A673 (cell line): ENCODE data around the gene OASL. TPM values are rescaled to one million over a fixed set of nuclear protein-coding genes. Genes with fewer than 3 reads are reported as not detected.

Source experiments
- BruUV-seq: library from RNA; stranded (reverse); fragments of 400-500 nt; replicated peaks from 2 replicates; lab custom pipeline; 2021; lab: Mats Ljungman, UMichigan
- CTCF ChIA-PET: fragments of 300-600 bp; sonication (Branson Sonifier 250); formaldehyde crosslinking; loops from one replicate; lab custom pipeline; 2022; ENCODE audit warnings: antibody characterized with exemption; lab: Charles Lee
- POLR2A ChIA-PET: fragments of 300-600 bp; sonication (Branson Sonifier 250); formaldehyde crosslinking; loops from one replicate; lab custom pipeline; 2022; ENCODE audit warnings: antibody characterized with exemption; ENCODE audit not compliant: low non-redundant PET; lab: Charles Lee
- DNase-seq: peaks from one replicate; pipeline ENCODE4 v3.0.0-alpha.2; 2015; ENCODE audit warnings: low spot score
- H3K27ac ChIP-seq: fragments of 200-600 bp; sonication (generic); 2 replicates; pipeline ENCODE4 v1.5.1; 2016; ENCODE audit warnings: mixed run types, low read depth, mild to moderate bottlenecking, mixed read lengths, antibody characterized with exemption, low read length; ENCODE audit not compliant: poor library complexity, severe bottlenecking
- H3K27me3 ChIP-seq: fragments of 200-600 bp; sonication (generic); replicated peaks from 2 replicates; pipeline ENCODE4 v1.6.1; 2017; ENCODE audit warnings: mixed run types, low read depth, mild to moderate bottlenecking, mixed read lengths, antibody characterized with exemption, low read length; ENCODE audit not compliant: insufficient read depth, poor library complexity
- H3K36me3 ChIP-seq: fragments of 200-600 bp; sonication (generic); 2 replicates; pipeline ENCODE4 v1.6.1; 2016; ENCODE audit warnings: mixed run types, mild to moderate bottlenecking, mixed read lengths, antibody characterized with exemption, low read length; ENCODE audit not compliant: insufficient read depth, poor library complexity, severe bottlenecking
- H3K4me1 ChIP-seq: fragments of 200-600 bp; sonication (generic); 2 replicates; pipeline ENCODE4 v1.6.1; 2017; ENCODE audit warnings: mixed run types, mild to moderate bottlenecking, mixed read lengths, antibody characterized with exemption, low read length; ENCODE audit not compliant: insufficient read depth, poor library complexity, severe bottlenecking
- H3K4me3 ChIP-seq: fragments of 200-600 bp; sonication (generic); 2 replicates; pipeline ENCODE4 v1.5.1; 2016; ENCODE audit warnings: low read depth, mixed run types, mild to moderate bottlenecking, mixed read lengths, low read length; ENCODE audit not compliant: poor library complexity, severe bottlenecking
- H3K9me3 ChIP-seq: fragments of 200-600 bp; sonication (generic); 2 replicates; pipeline ENCODE4 v1.6.1; 2016; ENCODE audit warnings: mixed run types, low read depth, mild to moderate bottlenecking, mixed read lengths, antibody characterized with exemption, low read length; ENCODE audit not compliant: poor library complexity, severe bottlenecking
- EZH2 ChIP-seq: fragments of 200-600 bp; sonication (generic); IDR thresholded peaks from 2 replicates; pipeline ENCODE4 v1.6.1; 2017; ENCODE audit warnings: borderline replicate concordance, low read depth, mild to moderate bottlenecking, mixed read lengths, antibody characterized with exemption, low read length; ENCODE audit not compliant: poor library complexity, severe bottlenecking
- intact Hi-C: fragments of 100-400 bp; cut with micrococcal nuclease; formaldehyde crosslinking; loops from one replicate; pipeline ENCODE4 v1.10.0; 2022; ENCODE audit not compliant: unreplicated experiment
- total RNA-seq: library from RNA; stranded (reverse); gene quantifications from 2 replicates; pipeline ENCODE4 v1.2.3, GENCODE V29; 2021
- TF ChIP-seq, protein P1 (sequence below): fragments of 300-800, 200-600 bp; sonication (generic); conservative IDR thresholded peaks from 2 replicates; pipeline ENCODE4 v1.5.1; 2017; ENCODE audit warnings: low read depth, mild to moderate bottlenecking, antibody characterized with exemption, low read length, moderate library complexity, mixed read lengths

The OASL gene
- total RNA-seq, 1 experiment from 2014 or later, result 0.73 TPM

- TF ChIP-seq, protein P1, sequence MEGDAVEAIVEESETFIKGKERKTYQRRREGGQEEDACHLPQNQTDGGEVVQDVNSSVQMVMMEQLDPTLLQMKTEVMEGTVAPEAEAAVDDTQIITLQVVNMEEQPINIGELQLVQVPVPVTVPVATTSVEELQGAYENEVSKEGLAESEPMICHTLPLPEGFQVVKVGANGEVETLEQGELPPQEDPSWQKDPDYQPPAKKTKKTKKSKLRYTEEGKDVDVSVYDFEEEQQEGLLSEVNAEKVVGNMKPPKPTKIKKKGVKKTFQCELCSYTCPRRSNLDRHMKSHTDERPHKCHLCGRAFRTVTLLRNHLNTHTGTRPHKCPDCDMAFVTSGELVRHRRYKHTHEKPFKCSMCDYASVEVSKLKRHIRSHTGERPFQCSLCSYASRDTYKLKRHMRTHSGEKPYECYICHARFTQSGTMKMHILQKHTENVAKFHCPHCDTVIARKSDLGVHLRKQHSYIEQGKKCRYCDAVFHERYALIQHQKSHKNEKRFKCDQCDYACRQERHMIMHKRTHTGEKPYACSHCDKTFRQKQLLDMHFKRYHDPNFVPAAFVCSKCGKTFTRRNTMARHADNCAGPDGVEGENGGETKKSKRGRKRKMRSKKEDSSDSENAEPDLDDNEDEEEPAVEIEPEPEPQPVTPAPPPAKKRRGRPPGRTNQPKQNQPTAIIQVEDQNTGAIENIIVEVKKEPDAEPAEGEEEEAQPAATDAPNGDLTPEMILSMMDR, result no peak
- TF ChIP-seq EZH2, result no peak
- BruUV-seq, result no TSS peak
- Histone ChIP-seq H3K27me3 (no peaks in the 10 kb centered on the region), H3K36me3 (no peaks in the 10 kb centered on the region), H3K27ac (no peak overlapping the region), H3K4me1 (no peaks in the 10 kb centered on the region), H3K9me3 (no peaks in the 10 kb centered on the region), H3K4me3 (no peak overlapping the region)
- no peak for DNase-seq
- ChIA-PET POLR2A (no interaction called here), CTCF (no interaction called here)
- intact Hi-C loops, result no loop called here
Measured at GRCh38 chr12:121021754-121022153, 17.3 kb downstream of the OASL start.

DNA sequence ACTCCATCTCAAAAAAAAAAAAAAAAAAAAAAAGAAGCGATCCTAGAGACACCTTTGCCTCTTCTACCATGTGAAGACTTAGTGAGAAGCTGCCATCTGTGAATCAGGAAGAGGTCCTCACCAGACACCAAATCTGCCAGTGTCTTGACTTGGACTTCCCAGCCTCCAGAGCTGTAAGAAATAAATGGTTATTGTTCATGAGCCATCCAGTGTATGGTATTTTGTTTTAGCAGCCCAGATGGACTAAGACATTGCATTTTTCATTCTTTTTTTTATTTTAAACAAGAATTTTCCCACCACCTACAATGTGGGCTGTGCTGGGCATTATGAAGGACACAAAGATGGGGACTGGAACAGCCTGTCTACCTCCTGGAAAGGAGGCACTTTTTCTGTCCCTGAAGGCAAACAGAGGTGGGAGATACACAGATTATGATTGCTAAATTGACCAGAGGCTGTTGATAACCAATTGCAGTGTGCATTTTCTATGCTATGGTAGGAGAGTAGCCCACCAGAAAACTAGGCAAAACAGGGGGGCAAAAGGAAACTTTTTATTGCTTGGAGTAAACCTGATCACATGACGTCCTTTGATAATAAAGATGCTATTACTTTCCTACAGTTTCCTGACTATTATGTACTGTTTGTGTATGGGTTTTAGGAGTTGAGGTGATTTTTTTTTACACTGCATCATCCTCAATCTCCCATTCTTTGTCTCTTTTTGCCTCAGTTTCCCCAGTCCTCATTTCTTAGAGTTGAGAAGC, 20.0 kb downstream of the OASL start:
- TF ChIP-seq, protein P1, result no peak
- TF ChIP-seq EZH2, result no peak
- intact Hi-C loops, result no loop called here
- no peak overlapping the region for H3K27ac ChIP-seq
- ChIA-PET CTCF (no interaction called here), POLR2A (interaction anchor here (0.7 kb wide), 1 partner anchor 8 kb away, joined by 3 read pairs; no protein-coding TSS in a partner anchor)
- no peak overlapping the region for H3K4me3 ChIP-seq
- peaks cover 7% of the 10 kb centered on the region for H3K4me1 ChIP-seq
- no peaks in the 10 kb centered on the region for H3K27me3 ChIP-seq
- H3K36me3 ChIP-seq, result no peaks in the 10 kb centered on the region
- H3K9me3 ChIP-seq, result no peaks in the 10 kb centered on the region
- DNase-seq, result no peak
- BruUV-seq, result no TSS peak

- ChIA-PET CTCF (no interaction called here), POLR2A (interaction anchor here (0.7 kb wide), 1 partner anchor 7 kb away, joined by 3 read pairs; no protein-coding TSS in a partner anchor)
- intact Hi-C loops, result no loop called here
- no peak overlapping the region for H3K4me3 ChIP-seq
- peaks cover 7% of the 10 kb centered on the region for H3K4me1 ChIP-seq
- H3K27ac ChIP-seq, result no peak overlapping the region
- no peaks in the 10 kb centered on the region for H3K9me3 ChIP-seq
- no TSS peak for BruUV-seq
- no peak for DNase-seq
- no peaks in the 10 kb centered on the region for H3K36me3 ChIP-seq
- TF ChIP-seq, protein P1, result no peak
- TF ChIP-seq EZH2, result no peak
- no peaks in the 10 kb centered on the region for H3K27me3 ChIP-seq
Measured at GRCh38 chr12:121017966-121018491, 21.0 kb downstream of the OASL start.
